PC-9 (cell line): ENCODE results near the gene CYLD. TPM values are rescaled to one million over a fixed set of nuclear protein-coding genes. Genes with fewer than 3 reads are reported as not detected.

Experiments
- BruUV-seq: library from RNA; stranded (reverse); fragments of 400-500 nt; replicated peaks from 2 replicates; lab custom pipeline; 2021; lab: Mats Ljungman, UMichigan
- CTCF ChIA-PET: fragments of 300-600 bp; sonication (Branson Sonifier 250); formaldehyde crosslinking; loops from one replicate; lab custom pipeline; 2022; ENCODE audit warnings: antibody characterized with exemption; lab: Charles Lee
- POLR2A ChIA-PET: fragments of 300-600 bp; sonication (Branson Sonifier 250); formaldehyde crosslinking; loops from one replicate; lab custom pipeline; 2022; ENCODE audit warnings: antibody characterized with exemption; ENCODE audit not compliant: unreplicated experiment; lab: Charles Lee
- DNase-seq, 2 experiments: peaks; one replicate each; pipeline versions ENCODE4 v3.0.0 to v3.0.0-alpha.2; 2015 to 2022; ENCODE audit warnings: mixed read lengths in 1 of 2
- H2AFZ ChIP-seq: fragments of 200-600 bp; sonication (generic); 2 replicates; pipeline ENCODE4 v1.8.1; 2017; ENCODE audit warnings: antibody characterized with exemption
- H3F3A ChIP-seq: fragments of 200-600 bp; sonication (generic); 2 replicates; pipeline ENCODE4 v1.8.1; 2017; ENCODE audit warnings: antibody characterized with exemption, mild to moderate bottlenecking, low read depth; ENCODE audit not compliant: insufficient read depth
- H3K27ac ChIP-seq: fragments of 200-600 bp; sonication (generic); 2 replicates; pipeline ENCODE4 v1.6.1; 2016; ENCODE audit warnings: mixed run types
- H3K27me3 ChIP-seq: fragments of 200-600 bp; sonication (generic); 2 replicates; pipeline ENCODE4 v1.6.1; 2016; ENCODE audit warnings: low read depth, mixed run types; ENCODE audit not compliant: insufficient read depth
- H3K36me3 ChIP-seq: fragments of 200-600 bp; sonication (generic); 2 replicates; pipeline ENCODE4 v1.6.1; 2016; ENCODE audit warnings: low read depth, mixed run types
- H3K4me1 ChIP-seq: fragments of 200-600 bp; sonication (generic); replicated peaks from 2 replicates; pipeline ENCODE4 v1.6.1; 2016; ENCODE audit warnings: mixed run types; ENCODE audit not compliant: insufficient read depth
- H3K4me2 ChIP-seq: fragments of 200-600 bp; sonication (generic); 2 replicates; pipeline ENCODE4 v1.6.1; 2017; ENCODE audit warnings: mixed run types
- H3K4me3 ChIP-seq: fragments of 200-600 bp; sonication (generic); 2 replicates; pipeline ENCODE4 v1.6.1; 2016; ENCODE audit warnings: mixed run types
- H3K79me2 ChIP-seq: fragments of 200-600 bp; sonication (generic); 2 replicates; pipeline ENCODE4 v1.6.1; 2017; ENCODE audit warnings: low read depth, mixed run types
- H3K9me2 ChIP-seq: fragments of 200-600 bp; sonication (generic); 2 replicates; pipeline ENCODE4 v1.8.1; 2017; ENCODE audit warnings: mild to moderate bottlenecking; ENCODE audit not compliant: insufficient read depth
- H3K9me3 ChIP-seq: fragments of 200-600 bp; sonication (generic); 2 replicates; pipeline ENCODE4 v1.8.1; 2016; ENCODE audit warnings: low read depth; ENCODE audit not compliant: insufficient read depth
- H4K20me1 ChIP-seq: fragments of 200-600 bp; sonication (generic); 2 replicates; pipeline ENCODE4 v1.8.1; 2017; ENCODE audit not compliant: insufficient read depth
- EZH2 ChIP-seq: fragments of 200-600 bp; sonication (generic); IDR thresholded peaks from 2 replicates; pipeline ENCODE4 v1.8.0; 2017; ENCODE audit warnings: antibody characterized with exemption, low read depth
- intact Hi-C: fragments of 100-400 bp; cut with micrococcal nuclease; formaldehyde crosslinking; loops from one replicate; pipeline ENCODE4 v1.10.0; 2022; ENCODE audit not compliant: unreplicated experiment
- total RNA-seq: library from RNA; stranded (reverse); gene quantifications from 2 replicates; pipeline ENCODE4 v1.2.3, GENCODE V29; 2021
- TF ChIP-seq, protein P1 (sequence below): fragments of 200-600 bp; sonication (generic); conservative IDR thresholded peaks from 2 replicates; pipeline ENCODE4 v1.6.1; 2017; ENCODE audit warnings: mixed run types, antibody characterized with exemption, mild to moderate bottlenecking, moderate library complexity

The CYLD gene
- total RNA-seq, 1 experiment from 2014 or later: 19.0 TPM

DNA sequence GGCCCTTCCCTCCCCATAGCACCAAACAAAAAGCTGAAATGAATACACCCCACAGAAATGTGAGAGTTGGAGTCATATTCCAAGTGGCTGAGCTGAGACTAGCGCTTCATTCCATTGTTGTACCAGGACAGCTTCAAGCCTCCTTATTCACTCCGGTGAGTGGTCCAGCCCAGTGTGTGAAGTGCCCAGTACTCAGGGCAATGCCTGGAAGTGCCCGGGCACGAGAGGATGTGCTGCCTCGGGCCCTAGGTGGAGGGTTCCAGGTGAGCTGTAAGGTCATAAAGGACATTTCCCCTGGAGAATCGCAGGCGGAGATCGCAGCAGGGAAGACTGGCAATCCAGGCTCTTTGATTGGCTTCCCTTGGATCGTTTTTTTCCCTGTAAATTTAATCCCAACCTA lies 5.4 kb upstream of the CYLD start:
- no peak for DNase-seq
- Histone ChIP-seq H3K9me2 (no peaks in the 10 kb centered on the region; the same call in 1 of the 2 replicates), H3K27me3 (no peaks in the 10 kb centered on the region; the same call in 1 of the 2 replicates), H3K79me2 (no peaks in the 10 kb centered on the region), H3K4me2 (no peak overlapping the region), H3K4me1 (peaks cover 10% of the 10 kb centered on the region), H3K4me3 (no peak overlapping the region), H3F3A (peaks cover 10% of the 10 kb centered on the region; the same call in 1 of the 2 replicates), H3K27ac (no peak overlapping the region), H4K20me1 (no peaks in the 10 kb centered on the region), H2AFZ (no peak overlapping the region), H3K9me3 (no peaks in the 10 kb centered on the region), H3K36me3 (no peaks in the 10 kb centered on the region)
- ChIA-PET CTCF (no interaction called here), POLR2A (no interaction called here)
- TF ChIP-seq, protein P1, sequence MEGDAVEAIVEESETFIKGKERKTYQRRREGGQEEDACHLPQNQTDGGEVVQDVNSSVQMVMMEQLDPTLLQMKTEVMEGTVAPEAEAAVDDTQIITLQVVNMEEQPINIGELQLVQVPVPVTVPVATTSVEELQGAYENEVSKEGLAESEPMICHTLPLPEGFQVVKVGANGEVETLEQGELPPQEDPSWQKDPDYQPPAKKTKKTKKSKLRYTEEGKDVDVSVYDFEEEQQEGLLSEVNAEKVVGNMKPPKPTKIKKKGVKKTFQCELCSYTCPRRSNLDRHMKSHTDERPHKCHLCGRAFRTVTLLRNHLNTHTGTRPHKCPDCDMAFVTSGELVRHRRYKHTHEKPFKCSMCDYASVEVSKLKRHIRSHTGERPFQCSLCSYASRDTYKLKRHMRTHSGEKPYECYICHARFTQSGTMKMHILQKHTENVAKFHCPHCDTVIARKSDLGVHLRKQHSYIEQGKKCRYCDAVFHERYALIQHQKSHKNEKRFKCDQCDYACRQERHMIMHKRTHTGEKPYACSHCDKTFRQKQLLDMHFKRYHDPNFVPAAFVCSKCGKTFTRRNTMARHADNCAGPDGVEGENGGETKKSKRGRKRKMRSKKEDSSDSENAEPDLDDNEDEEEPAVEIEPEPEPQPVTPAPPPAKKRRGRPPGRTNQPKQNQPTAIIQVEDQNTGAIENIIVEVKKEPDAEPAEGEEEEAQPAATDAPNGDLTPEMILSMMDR: no peak
- TF ChIP-seq EZH2: no peak
- intact Hi-C loops: no loop called here
- no TSS peak for BruUV-seq

DNA sequence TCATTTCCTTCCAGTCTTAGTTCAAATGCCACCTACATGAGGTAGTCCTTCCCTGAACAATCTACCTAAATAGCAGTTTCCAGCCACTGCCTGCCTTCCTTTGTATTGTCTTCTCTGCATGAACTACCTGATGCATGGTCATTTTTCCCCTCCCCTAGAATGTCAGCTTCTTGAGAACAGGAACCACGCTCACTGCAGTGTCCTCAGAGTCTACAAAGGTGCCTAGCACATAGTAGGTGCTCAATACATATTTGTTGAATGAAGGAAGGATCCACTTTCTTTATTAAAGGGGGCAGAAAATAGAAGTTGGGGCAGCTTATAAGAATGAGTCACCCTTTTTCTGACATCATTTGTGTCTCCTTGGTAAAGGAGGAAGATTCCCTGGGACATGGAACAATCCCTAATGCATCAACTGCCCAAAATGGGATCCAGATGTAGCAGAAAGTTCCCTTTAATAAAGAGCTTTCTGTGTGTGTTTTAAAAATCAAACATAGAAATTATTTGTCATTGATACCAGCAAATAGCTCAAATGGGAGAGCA lies 4.4 kb upstream of the CYLD start:
- POLR2A ChIA-PET: no interaction called here

DNA sequence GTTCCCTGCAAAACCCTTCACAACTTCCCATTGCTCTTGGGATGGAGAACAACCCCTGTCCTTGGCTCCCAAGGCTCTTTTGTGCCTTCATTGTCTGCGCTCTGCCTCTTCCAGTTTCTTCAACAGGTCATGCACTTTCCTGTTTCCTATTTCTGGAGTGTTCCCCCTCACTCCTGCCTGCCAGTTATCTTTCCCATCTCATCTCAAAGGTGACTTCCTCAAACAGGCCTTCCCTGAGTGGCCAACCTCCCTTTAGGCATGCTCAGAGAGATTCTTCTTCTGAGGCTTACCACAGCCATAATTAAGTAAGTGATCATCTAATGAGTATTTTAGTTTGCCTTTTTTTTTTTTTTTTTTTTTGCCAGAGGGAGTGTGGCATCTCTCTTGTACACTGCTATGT lies 2.9 kb upstream of the CYLD start:
- intact Hi-C loops: no loop called here
- Histone ChIP-seq H3K79me2 (no peaks in the 10 kb centered on the region), H3F3A (peaks cover 16% of the 10 kb centered on the region; the same call in 1 of the 2 replicates), H3K9me2 (no peaks in the 10 kb centered on the region; the same call in 1 of the 2 replicates), H3K4me1 (peaks cover 17% of the 10 kb centered on the region), H3K27me3 (no peaks in the 10 kb centered on the region; the same call in 1 of the 2 replicates), H3K4me3 (no peak overlapping the region), H4K20me1 (no peaks in the 10 kb centered on the region), H3K9me3 (no peaks in the 10 kb centered on the region), H3K4me2 (no peak overlapping the region), H3K27ac (no peak overlapping the region), H3K36me3 (no peaks in the 10 kb centered on the region), H2AFZ (no peak overlapping the region)
- no peak for DNase-seq
- no TSS peak for BruUV-seq
- POLR2A ChIA-PET: no interaction called here
- CTCF ChIA-PET: no interaction called here
- TF ChIP-seq, protein P1: no peak
- TF ChIP-seq EZH2: no peak

More for the DNA sequence above, 4.4 kb upstream of the CYLD start:
- no peak overlapping the region for H3K4me3 ChIP-seq
- no TSS peak for BruUV-seq
- no peaks in the 10 kb centered on the region for H4K20me1 ChIP-seq
- no peaks in the 10 kb centered on the region for H3K79me2 ChIP-seq
- TF ChIP-seq, protein P1: no peak
- TF ChIP-seq EZH2: no peak
- intact Hi-C loops: no loop called here
- H3K9me3 ChIP-seq: no peaks in the 10 kb centered on the region
- no peak overlapping the region for H3K4me2 ChIP-seq
- peaks cover 10% of the 10 kb centered on the region; the same call in 1 of the 2 replicates for H3F3A ChIP-seq
- no peaks in the 10 kb centered on the region; the same call in 1 of the 2 replicates for H3K9me2 ChIP-seq
- no peak for DNase-seq
- H3K36me3 ChIP-seq: no peaks in the 10 kb centered on the region
- peaks cover 10% of the 10 kb centered on the region for H3K4me1 ChIP-seq
- H2AFZ ChIP-seq: no peak overlapping the region
- H3K27ac ChIP-seq: no peak overlapping the region
- no peaks in the 10 kb centered on the region; the same call in 1 of the 2 replicates for H3K27me3 ChIP-seq
- CTCF ChIA-PET: no interaction called here
